Tibial artery (tissue), 4 donors: ENCODE data around the gene ATP1A1.

Experiments
- DNase-seq, 2 donors: peaks; one replicate each; pipeline ENCODE4 v3.0.0-alpha.2; 2019
- H3K27ac ChIP-seq, 2 donors: fragments of 200-600 bp; sonication (generic) in 1 of 2; 1 replicate in 1 of 2; 2 replicates in 1 of 2; pipeline ENCODE4 v1.5.1; 2018 to 2019; ENCODE audit warnings: mild to moderate bottlenecking in 1 of 2
- H3K27me3 ChIP-seq, 2 donors: fragments of 200-600 bp; sonication (generic) in 1 of 2; one replicate each; pipeline versions ENCODE4 v1.5.1 to v1.6.0; 2016 to 2019
- H3K36me3 ChIP-seq, 3 donors: fragments of 200-600 bp; sonication (generic) in 2 of 3; one replicate each; pipeline ENCODE4 v1.5.1; 2016 to 2019; ENCODE audit warnings: mild to moderate bottlenecking in 2 of 3
- H3K4me1 ChIP-seq, 4 donors: fragments of 200-600 bp; sonication (generic) in 2 of 4; 1 replicate in 3 of 4; 2 replicates in 1 of 4; pipeline ENCODE4 v1.5.1; 2016 to 2019
- H3K4me3 ChIP-seq, 2 donors: fragments of 200-600 bp; sonication (generic) in 1 of 2; 1 replicate in 1 of 2; 2 replicates in 1 of 2; pipeline ENCODE4 v1.5.1; 2018 to 2019; ENCODE audit warnings: mild to moderate bottlenecking in 2 of 2
- H3K9me3 ChIP-seq, 3 donors: fragments of 200-600 bp; sonication (generic) in 1 of 3; one replicate each; pipeline ENCODE4 v1.5.1; 2016 to 2019
- intact Hi-C: fragments of 100-400 bp; cut with DNase I; formaldehyde crosslinking; loops from one replicate; pipeline ENCODE4 v1.15.0; 2023; ENCODE audit warnings: low total_unique reads
- TF ChIP-seq, protein P1 (sequence below), 2 experiments: fragments of 200-600 bp in 1 of 2; fragments of 450-650 bp in 1 of 2; IDR thresholded peaks; one replicate each; pipeline ENCODE4 v1.5.1; 2017 to 2019; ENCODE audit warnings: antibody characterized with exemption in 2 of 2, mild to moderate bottlenecking in 1 of 2, moderate library complexity in 1 of 2

The ATP1A1 gene

DNA sequence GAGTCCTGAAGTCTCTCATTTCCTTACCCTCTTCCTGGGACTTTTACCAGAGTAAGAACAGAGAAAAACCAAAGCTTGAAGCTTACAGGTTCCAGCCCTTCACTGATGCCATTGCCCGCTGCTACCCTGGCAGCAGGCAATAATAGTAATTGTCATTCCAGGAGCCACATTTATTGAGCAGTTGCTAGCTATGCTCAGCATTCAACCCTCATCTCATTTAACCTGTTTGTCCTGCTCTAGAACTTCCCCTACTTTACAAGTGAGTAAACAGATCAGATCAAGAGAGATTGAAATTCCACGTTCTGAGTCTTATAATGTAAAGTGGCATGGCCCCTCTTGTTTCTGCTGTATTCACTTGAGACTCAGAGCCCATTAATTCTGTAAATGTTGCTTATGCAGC lies 80.4 kb downstream of the ATP1A1 start:
- TF ChIP-seq, protein P1, sequence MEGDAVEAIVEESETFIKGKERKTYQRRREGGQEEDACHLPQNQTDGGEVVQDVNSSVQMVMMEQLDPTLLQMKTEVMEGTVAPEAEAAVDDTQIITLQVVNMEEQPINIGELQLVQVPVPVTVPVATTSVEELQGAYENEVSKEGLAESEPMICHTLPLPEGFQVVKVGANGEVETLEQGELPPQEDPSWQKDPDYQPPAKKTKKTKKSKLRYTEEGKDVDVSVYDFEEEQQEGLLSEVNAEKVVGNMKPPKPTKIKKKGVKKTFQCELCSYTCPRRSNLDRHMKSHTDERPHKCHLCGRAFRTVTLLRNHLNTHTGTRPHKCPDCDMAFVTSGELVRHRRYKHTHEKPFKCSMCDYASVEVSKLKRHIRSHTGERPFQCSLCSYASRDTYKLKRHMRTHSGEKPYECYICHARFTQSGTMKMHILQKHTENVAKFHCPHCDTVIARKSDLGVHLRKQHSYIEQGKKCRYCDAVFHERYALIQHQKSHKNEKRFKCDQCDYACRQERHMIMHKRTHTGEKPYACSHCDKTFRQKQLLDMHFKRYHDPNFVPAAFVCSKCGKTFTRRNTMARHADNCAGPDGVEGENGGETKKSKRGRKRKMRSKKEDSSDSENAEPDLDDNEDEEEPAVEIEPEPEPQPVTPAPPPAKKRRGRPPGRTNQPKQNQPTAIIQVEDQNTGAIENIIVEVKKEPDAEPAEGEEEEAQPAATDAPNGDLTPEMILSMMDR (IDR thresholded peaks at IDR 0.05) = no peak
- H3K4me1 ChIP-seq = peaks cover 0 to 9% (median 3%) of the 10 kb centered on the region in 4 donors
- no peak overlapping the region for H3K27ac ChIP-seq
- DNase-seq = no peak
- no peak overlapping the region for H3K4me3 ChIP-seq
- H3K9me3 ChIP-seq = no peaks in the 10 kb centered on the region
- intact Hi-C loops = no loop called here
- H3K27me3 ChIP-seq = no peaks in the 10 kb centered on the region
- H3K36me3 ChIP-seq = no peaks in the 10 kb centered on the region

DNA sequence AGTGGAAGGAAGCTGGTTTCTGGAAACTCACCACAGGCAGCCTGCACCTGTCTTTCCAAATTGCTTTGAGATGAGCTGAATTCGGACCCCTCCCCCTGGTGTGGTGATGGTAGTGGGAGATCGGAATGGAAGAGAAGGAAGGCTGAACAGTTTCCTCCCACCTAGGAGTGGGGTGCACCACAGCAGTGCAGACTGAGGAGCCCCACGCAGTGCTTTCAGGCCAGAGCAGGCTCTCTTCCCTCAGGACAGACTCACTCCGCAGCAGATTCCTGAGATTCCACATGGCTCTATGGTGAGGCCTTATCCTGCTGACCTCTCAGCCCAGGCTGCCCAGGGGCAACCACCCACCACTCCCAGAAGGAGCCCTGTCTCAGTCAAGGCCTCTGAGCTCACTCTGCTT lies 80.9 kb downstream of the ATP1A1 start:
- TF ChIP-seq, protein P1 (IDR thresholded peaks at IDR 0.05) = no peak
- DNase-seq = no peak
- Histone ChIP-seq H3K36me3 (no peaks in the 10 kb centered on the region), H3K4me1 (peaks cover 0 to 5% (median 2%) of the 10 kb centered on the region in 4 donors), H3K27me3 (no peaks in the 10 kb centered on the region), H3K4me3 (no peak overlapping the region), H3K9me3 (no peaks in the 10 kb centered on the region), H3K27ac (no peak overlapping the region)
- intact Hi-C loops = no loop called here
